Measurements from ENCODE around the gene TMEM132C. TPM values are rescaled to one million over a fixed set of nuclear protein-coding genes. Genes with fewer than 3 reads are reported as not detected.

TMEM132C gene
- total and polyA plus RNA-seq, 8 donors: 0.50 to 36.6 (median 33.2) TPM

- H3K27me3 ChIP-seq: no peaks in the 10 kb centered on the region
- DNase-seq (no peak), ATAC-seq (no peak)
- H3K4me1 ChIP-seq: no peaks in the 10 kb centered on the region
- H3K9me3 ChIP-seq: no peaks in the 10 kb centered on the region
- H3K36me3 ChIP-seq: no peaks in the 10 kb centered on the region
- H3K27ac ChIP-seq: no peak overlapping the region
- no peak overlapping the region for H3K4me3 ChIP-seq
- TF ChIP-seq CTCF (IDR thresholded peaks at IDR 0.05): no peak
- intact Hi-C loops (cut with DNase I): no loop called here
These were observed 156.2 kb downstream of the TMEM132C start for GRCh38 chr12:128423205-128423604.

DNA sequence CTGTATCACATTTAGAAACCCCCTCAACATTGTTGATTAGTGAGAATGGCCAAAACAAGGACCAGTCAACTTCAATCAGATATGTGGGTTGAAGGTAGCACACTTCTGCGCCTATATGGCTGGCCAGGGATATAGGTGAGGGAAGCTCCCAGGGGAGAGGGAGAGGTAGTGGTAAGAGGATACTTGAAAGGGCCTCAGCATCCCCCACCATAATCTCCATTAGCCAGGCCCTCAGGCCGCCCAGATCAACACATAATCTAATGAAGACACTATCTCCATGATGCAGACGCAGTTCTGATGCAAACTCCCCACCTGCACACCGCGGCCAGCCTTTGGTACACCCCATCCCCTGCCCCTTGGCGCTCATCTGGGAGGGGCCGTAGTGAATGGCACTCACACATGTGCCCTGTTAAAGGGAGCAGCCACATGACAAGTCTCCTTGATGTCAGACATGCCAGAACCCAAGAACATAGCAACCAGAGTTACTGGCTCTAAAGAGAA lies 158.0 kb downstream of the TMEM132C start:
- intact Hi-C loops (cut with DNase I): no loop called here
- Histone ChIP-seq H3K36me3 (no peaks in the 10 kb centered on the region), H3K4me3 (no peak overlapping the region), H3K4me1 (no peaks in the 10 kb centered on the region), H3K9me3 (no peaks in the 10 kb centered on the region), H3K27me3 (no peaks in the 10 kb centered on the region), H3K27ac (no peak overlapping the region)
- ATAC-seq: no peak
- no peak for TF ChIP-seq CTCF (IDR thresholded peaks at IDR 0.05)
- DNase-seq: no peak

DNA sequence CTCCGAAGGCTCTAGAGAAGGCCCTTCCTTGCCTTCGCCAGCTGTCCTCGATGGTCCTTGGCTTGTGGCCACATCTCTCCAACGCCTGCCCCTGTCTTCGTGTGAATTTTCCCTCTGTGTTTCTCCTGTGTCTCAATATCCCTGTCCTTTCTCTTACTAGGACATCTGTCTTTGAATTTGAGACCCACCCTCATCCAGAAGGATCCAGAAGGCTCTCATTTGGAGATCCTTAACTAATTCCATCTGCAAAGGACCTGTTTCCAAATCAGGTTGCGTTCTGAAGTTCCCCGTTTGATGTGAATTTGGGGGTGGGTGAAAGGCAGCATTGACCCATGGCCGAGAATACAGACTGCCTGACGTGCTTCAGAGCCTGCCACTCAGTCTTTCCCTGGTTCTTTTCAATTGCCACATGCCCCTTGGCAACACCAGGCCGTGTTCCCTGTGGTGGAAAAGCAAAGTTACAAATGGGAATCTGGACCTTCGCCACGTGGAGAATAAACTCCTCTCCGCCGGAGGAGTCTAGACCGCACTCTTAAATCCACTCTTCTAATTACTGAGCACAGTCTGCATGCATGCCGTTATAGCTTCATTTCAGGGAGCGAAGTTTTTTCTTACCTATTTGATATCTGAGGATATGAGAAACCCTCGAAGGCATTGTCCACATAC lies 158.8 kb downstream of the TMEM132C start:
- Histone ChIP-seq H3K27me3 (no peaks in the 10 kb centered on the region), H3K4me3 (no peak overlapping the region), H3K9me3 (no peaks in the 10 kb centered on the region), H3K4me1 (no peaks in the 10 kb centered on the region), H3K27ac (no peak overlapping the region), H3K36me3 (no peaks in the 10 kb centered on the region)
- TF ChIP-seq CTCF (IDR thresholded peaks at IDR 0.05): no peak
- ATAC-seq (no peak), DNase-seq (no peak)
- intact Hi-C loops (cut with DNase I): no loop called here

GRCh38 chr12:128426511-128426910 lies 159.5 kb downstream of the TMEM132C start:
- no peaks in the 10 kb centered on the region for H3K4me1 ChIP-seq
- H3K4me3 ChIP-seq: no peak overlapping the region
- intact Hi-C loops (cut with DNase I): no loop called here
- DNase-seq (peak in 1 of 4 donors; percentile 57), ATAC-seq (no peak)
- H3K27me3 ChIP-seq: no peaks in the 10 kb centered on the region
- no peaks in the 10 kb centered on the region for H3K36me3 ChIP-seq
- no peak for TF ChIP-seq CTCF (IDR thresholded peaks at IDR 0.05)
- H3K9me3 ChIP-seq: no peaks in the 10 kb centered on the region
- H3K27ac ChIP-seq: no peak overlapping the region

DNA sequence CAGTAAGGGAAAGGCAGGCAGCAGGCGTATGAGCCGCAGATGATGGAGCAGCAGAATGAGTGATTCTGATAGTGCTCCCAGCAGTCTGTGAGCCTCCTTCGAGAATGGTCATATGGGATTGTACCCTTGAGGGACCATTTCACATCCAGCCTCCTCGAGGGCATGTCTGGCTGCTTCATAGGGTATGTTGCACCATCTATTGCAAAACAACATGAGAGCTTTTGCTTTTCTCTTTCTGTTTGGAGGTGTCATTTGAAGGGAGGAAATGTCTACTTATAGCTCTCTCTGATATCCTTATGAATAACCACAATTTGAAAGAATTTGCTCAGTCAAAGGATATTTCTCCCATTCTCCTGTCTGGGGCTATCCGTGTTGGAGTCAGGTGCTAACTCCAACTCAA lies 172.8 kb downstream of the TMEM132C start:
- DNase-seq (peak in 1 of 4 donors; percentile 51), ATAC-seq (no peak)
- no peaks in the 10 kb centered on the region for H3K4me1 ChIP-seq
- no peak for TF ChIP-seq CTCF (IDR thresholded peaks at IDR 0.05)
- intact Hi-C loops (cut with DNase I): no loop called here
- H3K9me3 ChIP-seq: peaks cover 0 to 6% of the 10 kb centered on the region in 2 donors
- no peak overlapping the region for H3K27ac ChIP-seq
- H3K4me3 ChIP-seq: no peak overlapping the region
- no peaks in the 10 kb centered on the region for H3K27me3 ChIP-seq
- no peaks in the 10 kb centered on the region for H3K36me3 ChIP-seq
